Measurements from ENCODE around the gene GPX3. TPM values are rescaled to one million over a fixed set of nuclear protein-coding genes. Genes with fewer than 3 reads are reported as not detected.

GPX3 gene
- total and polyA plus RNA-seq, 2 of the 13 experiments (the other 11 are each of a cell fraction or from before 2014, with no cell fraction given): 33.8 to 1,892 TPM

DNA sequence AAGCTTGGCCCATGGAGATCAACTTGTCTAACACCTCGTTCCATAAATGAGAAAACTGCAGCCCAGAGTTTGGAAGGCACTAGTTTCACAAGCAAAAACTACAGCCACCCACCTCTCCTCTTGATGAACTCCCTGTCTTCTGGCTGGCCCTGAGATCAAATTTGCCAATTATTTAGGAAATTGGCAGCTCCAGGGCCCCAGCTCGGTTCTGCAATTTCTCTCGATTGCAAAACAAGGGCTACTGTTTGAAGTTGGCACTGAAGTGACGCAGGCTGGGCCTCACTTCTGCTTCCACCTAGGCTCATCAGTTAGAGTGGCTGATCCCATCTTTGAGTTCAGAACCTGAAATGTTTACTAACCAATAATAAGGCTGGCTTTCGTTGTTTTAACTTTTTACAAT lies 3.7 kb upstream of the GPX3 start:
- peak overlapping the region; percentile 48 for H3K27ac ChIP-seq (ENCODE audit: extremely low read length, insufficient read depth, low read length)
- no peaks in the 10 kb centered on the region for H3K9me3 ChIP-seq (ENCODE audit: low read length)
- no peak overlapping the region for H2AFZ ChIP-seq (ENCODE audit: low read length)
- no TSS peak for BruUV-seq (replicated peaks)
- intact Hi-C loops (cut with micrococcal nuclease; ENCODE audit: unreplicated experiment) (no loop called here), in situ Hi-C loops (cut with HindIII; ENCODE audit: extremely low pct_ligation_motif_present, low pct_unique_long_range_greater_than_20kb) (no loop called here)
- H3K79me2 ChIP-seq (ENCODE audit: insufficient read depth, low read length): peaks cover 14% of the 10 kb centered on the region
- CTCF ChIA-PET (ENCODE audit: low intra/inter-chr PET ratio, low total read pairs): no interaction called here
- H3K27me3 ChIP-seq (ENCODE audit: control insufficient read depth in 1 of 2, insufficient read depth in 2 of 2, low read length in 2 of 2): no peaks in the 10 kb centered on the region; a peak in 1 of 5 replicates
- FAIRE-seq: peak; percentile 21
- WGBS (ENCODE audit: low lambda C conversion rate): 22% methylated on average over 5 of the region's 5 CpGs
- H3K4me1 ChIP-seq (ENCODE audit: insufficient read depth, low read length): peaks cover 90% of the 10 kb centered on the region
- peak overlapping the region; percentile 55 for H3K4me2 ChIP-seq (ENCODE audit: low read depth, low read length)
- peak; percentile 48 for DNase-seq (ENCODE audit: low spot score)
- no peaks in the 10 kb centered on the region for H3K36me3 ChIP-seq (replicated peaks in 1 of 2; ENCODE audit: control insufficient read depth in 1 of 2, insufficient read depth in 2 of 2, low read length in 2 of 2)
- POLR2A ChIA-PET: interaction anchor here (1.2 kb wide), 1 partner anchor 13 kb away, joined by 3 read pairs; no protein-coding TSS in a partner anchor
- no peak overlapping the region for H3K4me3 ChIP-seq (replicated peaks in 1 of 3; ENCODE audit: insufficient read depth in 1 of 3, low read depth in 2 of 3, low read length in 3 of 3)
- ATAC-seq: no peak
- no peak overlapping the region for H3K9ac ChIP-seq (ENCODE audit: insufficient read depth, low read depth, low read length)
- H4K20me1 ChIP-seq (ENCODE audit: insufficient read depth, low read length): peaks cover 5% of the 10 kb centered on the region; the same call in 1 of the 2 replicates
- TF ChIP-seq TSC22D2 (CRISPR knock-in tag; IDR thresholded peaks at IDR 0.05; ENCODE audit: borderline replicate concordance) (no peak), ZFP62 (CRISPR knock-in tag; IDR thresholded peaks at IDR 0.05) (no peak), FOXC1 (CRISPR knock-in tag; IDR thresholded peaks at IDR 0.05; ENCODE audit: borderline replicate concordance) (no peak), ZBTB38 (CRISPR knock-in tag; IDR thresholded peaks at IDR 0.05) (no peak), BHLHE40 (IDR thresholded peaks at IDR 0.05; ENCODE audit: low read length) (no peak), MTERF4 (CRISPR knock-in tag; IDR thresholded peaks at IDR 0.05) (no peak), AGO1 (IDR thresholded peaks at IDR 0.05; ENCODE audit: low read depth, low read length, poor library complexity, severe bottlenecking) (no peak), ZFY (CRISPR knock-in tag; IDR thresholded peaks at IDR 0.05) (0 out of 2 replicates have a peak, but pooled peaks have one; percentile 39), ZNF33A (CRISPR knock-in tag; IDR thresholded peaks at IDR 0.05; ENCODE audit: borderline replicate concordance) (no peak), PHF8 (CRISPR knock-in tag; IDR thresholded peaks at IDR 0.05) (no peak), E2F1 (CRISPR knock-in tag; IDR thresholded peaks at IDR 0.05) (no peak), ARID5B (CRISPR knock-in tag; IDR thresholded peaks at IDR 0.05) (peak; percentile 36; the same call in 1 of the 2 replicates), ZNF614 (CRISPR knock-in tag; IDR thresholded peaks at IDR 0.05; ENCODE audit: borderline replicate concordance) (no peak), CEBPB (IDR thresholded peaks at IDR 0.05; ENCODE audit: borderline replicate concordance, low read depth, low read length) (peak; percentile 88), ZNF326 (CRISPR knock-in tag; IDR thresholded peaks at IDR 0.05; ENCODE audit: borderline replicate concordance) (no peak)
- TF ChIP-seq, protein P1, sequence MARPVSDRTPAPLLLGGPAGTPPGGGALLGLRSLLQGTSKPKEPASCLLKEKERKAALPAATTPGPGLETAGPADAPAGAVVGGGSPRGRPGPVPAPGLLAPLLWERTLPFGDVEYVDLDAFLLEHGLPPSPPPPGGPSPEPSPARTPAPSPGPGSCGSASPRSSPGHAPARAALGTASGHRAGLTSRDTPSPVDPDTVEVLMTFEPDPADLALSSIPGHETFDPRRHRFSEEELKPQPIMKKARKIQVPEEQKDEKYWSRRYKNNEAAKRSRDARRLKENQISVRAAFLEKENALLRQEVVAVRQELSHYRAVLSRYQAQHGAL (CRISPR knock-in tag; IDR thresholded peaks at IDR 0.05; ENCODE audit: not compliant biosample characterization): no peak
